Measurements from ENCODE around the gene OR4A5.
"Not testable (repeated sequence)": the region's sequence is repeated elsewhere in the genome, so short reads cannot be mapped to it uniquely, and the experiment has no call there.

OR4A5 gene

GRCh38 chr11:54706532-54706931 lies at the start of gene OR4A5:
TSS of gene OR4A5 (plus strand) at chr11:54706832. CDS start at chr11:54706885, 53 bp downstream.
- DNase-seq: not testable (repeated sequence)

GRCh38 chr11:54720094-54720493 lies 13.5 kb downstream of the OR4A5 start:
- not testable (repeated sequence) for DNase-seq
